T-helper 9 cell (primary cell): Measurements from ENCODE around the gene DLX4.

Experiments used
- DNase-seq: peaks from one replicate; pipeline ENCODE4 v3.0.0-alpha.2; 2020
- total RNA-seq, 2 donors: gene quantifications; one replicate each; lab custom pipeline; 2026; lab: John Stamatoyannopoulos, UW

Gene DLX4
- 0 reads per million in 2 donors for total RNA-seq

GRCh38 chr17:49969134-49969759 lies at the start of gene DLX4:
DLX4 (plus strand) TSS chr17:49969190; CDS start chr17:49969469, 279 bp downstream.
- DNase-seq: no peak

GRCh38 chr17:49920030-49920769 lies 48.8 kb upstream of the DLX4 start:
- DNase-seq: no peak

GRCh38 chr17:49922095-49922494 lies 46.9 kb upstream of the DLX4 start:
- DNase-seq: no peak

- no peak for DNase-seq
Observed at GRCh38 chr17:49924116-49924515, 44.9 kb upstream of the DLX4 start.

GRCh38 chr17:49924589-49924988 lies 44.4 kb upstream of the DLX4 start:
- no peak for DNase-seq

- no peak for DNase-seq
Observed at GRCh38 chr17:49925921-49926320, 43.1 kb upstream of the DLX4 start.

GRCh38 chr17:49926886-49927285 lies 42.1 kb upstream of the DLX4 start:
- no peak for DNase-seq

GRCh38 chr17:49928126-49928800 lies 40.7 kb upstream of the DLX4 start:
- DNase-seq: no peak

- DNase-seq: no peak
Observed at GRCh38 chr17:49928837-49929475, 40.0 kb upstream of the DLX4 start.

GRCh38 chr17:49930880-49931279 lies 38.1 kb upstream of the DLX4 start:
- no peak for DNase-seq

GRCh38 chr17:49931416-49932137 lies 37.4 kb upstream of the DLX4 start:
- DNase-seq: no peak

- no peak for DNase-seq
Observed at GRCh38 chr17:49932138-49932723, 36.8 kb upstream of the DLX4 start.

GRCh38 chr17:49932901-49933300 lies 36.1 kb upstream of the DLX4 start:
- no peak for DNase-seq

- DNase-seq: no peak
Observed at GRCh38 chr17:49935526-49936210, 33.3 kb upstream of the DLX4 start.

GRCh38 chr17:49936386-49936785 lies 32.6 kb upstream of the DLX4 start:
- no peak for DNase-seq

GRCh38 chr17:49939318-49939717 lies 29.7 kb upstream of the DLX4 start:
- no peak for DNase-seq

GRCh38 chr17:49941427-49941826 lies 27.6 kb upstream of the DLX4 start:
- no peak for DNase-seq

- DNase-seq: no peak
Observed at GRCh38 chr17:49942947-49943346, 26.0 kb upstream of the DLX4 start.

- no peak for DNase-seq
Observed at GRCh38 chr17:49944273-49944870, 24.6 kb upstream of the DLX4 start.

GRCh38 chr17:49946208-49946607 lies 22.8 kb upstream of the DLX4 start:
- no peak for DNase-seq

- DNase-seq: no peak
Observed at GRCh38 chr17:49946964-49947584, 21.9 kb upstream of the DLX4 start.
